GM11168 (cell line): ENCODE results near the gene TENM4.

Experiments
- in situ Hi-C: fragments of 300-500 bp; cut with MboI; formaldehyde crosslinking; loops from one replicate; pipeline ENCODE4 v1.12.0; 2022; ENCODE audit warnings: low sequenced_read_pairs; ENCODE audit not compliant: unreplicated experiment

Gene TENM4

GRCh38 chr11:79440571-79441460 lies at the start of gene TENM4:
TSS of gene TENM4 (minus strand) at chr11:79441030. CDS start at chr11:79069944, 371,086 bp downstream.
- in situ Hi-C loops = no loop called here

DNA sequence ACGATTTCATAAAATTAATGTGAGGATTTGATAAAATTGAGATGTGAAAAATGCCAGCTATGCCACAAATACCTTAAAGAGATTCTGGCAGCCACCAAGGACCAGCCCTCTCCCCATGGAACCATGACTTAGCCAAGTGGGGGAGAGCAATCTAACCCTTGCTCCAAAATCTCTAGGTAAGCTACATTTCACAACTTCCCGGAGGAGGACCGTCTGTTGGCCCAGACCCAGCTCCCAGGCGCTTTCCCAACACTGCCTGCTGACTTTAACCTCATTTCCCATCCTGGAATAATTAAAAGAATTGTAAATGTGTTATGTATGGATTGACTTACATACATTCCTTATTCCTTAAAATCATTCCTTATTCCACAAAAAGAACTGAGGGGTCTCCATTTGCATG lies 47.5 kb upstream of the TENM4 start:
- in situ Hi-C loops = no loop called here

DNA sequence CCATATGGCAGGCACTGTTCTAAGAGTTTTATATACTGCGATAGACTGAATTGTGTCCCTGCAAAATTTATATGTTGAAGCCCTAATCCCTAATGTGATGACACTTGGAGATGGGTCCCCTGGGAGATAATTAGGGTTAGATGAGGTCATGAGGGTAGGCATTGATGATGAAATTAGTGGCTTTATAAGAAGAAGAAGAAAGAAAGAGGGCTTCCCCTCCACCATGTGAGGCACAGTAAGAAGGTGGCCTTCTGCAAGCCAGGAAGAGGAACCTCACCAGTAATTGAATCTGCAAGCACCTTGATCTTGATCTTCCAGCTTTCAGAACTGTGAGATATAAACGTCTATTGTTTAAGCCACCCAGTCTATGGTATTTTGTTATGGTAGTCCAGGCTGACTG lies 46.6 kb upstream of the TENM4 start:
- in situ Hi-C loops = no loop called here

GRCh38 chr11:79486242-79486984 lies 45.6 kb upstream of the TENM4 start:
- in situ Hi-C loops = no loop called here

- in situ Hi-C loops = no loop called here
These were observed 44.9 kb upstream of the TENM4 start for GRCh38 chr11:79485694-79486093.

DNA sequence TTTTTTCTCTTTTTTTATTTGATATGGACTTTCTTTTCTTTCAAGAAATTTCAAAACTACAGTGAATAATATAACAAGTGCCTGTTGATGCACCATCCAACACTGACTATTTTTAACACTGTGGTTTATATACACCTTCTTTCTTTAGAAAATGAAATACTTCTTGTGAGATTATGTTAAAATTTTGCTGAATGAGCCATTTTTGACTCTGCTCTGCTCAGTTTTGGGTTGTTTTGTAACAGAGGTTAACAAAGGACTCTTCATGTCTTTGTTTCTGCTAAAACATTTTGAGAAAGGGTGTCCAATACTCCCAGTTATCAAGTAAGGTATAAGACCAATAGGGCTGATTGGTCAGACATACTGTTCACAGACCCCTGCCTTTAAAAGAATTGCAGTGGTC lies 44.0 kb upstream of the TENM4 start:
- in situ Hi-C loops = no loop called here

DNA sequence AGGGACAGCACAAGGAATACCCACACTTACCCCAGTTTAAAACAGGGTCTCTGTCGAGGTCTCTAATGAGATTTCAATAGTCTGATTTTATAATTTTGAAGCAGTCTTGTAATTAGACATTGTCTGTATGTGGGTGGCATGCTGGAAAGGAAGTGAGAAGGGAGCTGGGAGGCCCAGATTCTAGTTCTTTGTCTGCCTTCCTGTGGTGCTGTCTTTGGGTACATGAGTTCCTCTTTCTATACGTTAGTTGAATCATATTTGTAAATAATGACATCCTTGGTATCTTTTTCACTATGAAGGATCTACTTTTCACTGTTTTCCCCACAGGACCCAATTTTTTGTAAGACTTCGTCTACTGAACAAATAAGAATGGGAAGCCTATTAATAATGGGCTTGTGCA lies 42.0 kb upstream of the TENM4 start:
- in situ Hi-C loops = no loop called here

DNA sequence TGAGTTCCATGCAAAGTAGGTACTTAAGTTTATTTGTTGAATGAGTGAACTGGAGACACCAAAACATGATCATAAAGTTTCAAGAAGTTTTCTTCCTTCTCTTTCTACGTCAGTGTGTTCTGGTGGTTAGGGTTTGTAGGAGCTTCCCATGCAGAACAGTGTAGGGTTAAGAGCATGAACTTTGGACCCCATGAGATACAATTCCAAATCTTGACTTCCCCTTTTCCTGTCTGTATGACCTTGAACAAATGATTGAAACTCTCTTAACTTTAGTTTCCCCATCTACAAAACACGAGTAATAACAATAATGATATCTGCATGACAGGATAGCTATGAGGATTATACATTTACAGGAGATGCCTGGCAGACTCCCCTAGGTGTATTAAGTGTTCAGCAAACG lies 41.0 kb upstream of the TENM4 start:
- in situ Hi-C loops = no loop called here

DNA sequence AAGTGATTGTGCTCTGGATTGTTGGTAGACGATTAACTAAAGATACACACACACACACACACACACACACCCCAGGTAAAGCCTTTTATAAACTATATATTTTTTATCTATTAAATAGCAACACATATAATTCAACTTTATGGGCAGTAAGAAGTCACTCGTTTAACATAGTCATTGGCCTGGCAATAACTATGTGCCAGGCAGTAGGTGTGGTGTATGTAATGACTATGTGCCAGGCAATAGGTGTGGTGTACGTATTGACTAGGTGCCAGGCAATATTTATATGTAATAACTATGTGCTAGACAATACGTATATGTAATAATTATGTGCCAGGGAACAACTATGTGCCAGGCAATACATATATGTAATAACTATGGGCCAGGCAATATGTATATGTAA lies 40.0 kb upstream of the TENM4 start:
- in situ Hi-C loops = no loop called here

DNA sequence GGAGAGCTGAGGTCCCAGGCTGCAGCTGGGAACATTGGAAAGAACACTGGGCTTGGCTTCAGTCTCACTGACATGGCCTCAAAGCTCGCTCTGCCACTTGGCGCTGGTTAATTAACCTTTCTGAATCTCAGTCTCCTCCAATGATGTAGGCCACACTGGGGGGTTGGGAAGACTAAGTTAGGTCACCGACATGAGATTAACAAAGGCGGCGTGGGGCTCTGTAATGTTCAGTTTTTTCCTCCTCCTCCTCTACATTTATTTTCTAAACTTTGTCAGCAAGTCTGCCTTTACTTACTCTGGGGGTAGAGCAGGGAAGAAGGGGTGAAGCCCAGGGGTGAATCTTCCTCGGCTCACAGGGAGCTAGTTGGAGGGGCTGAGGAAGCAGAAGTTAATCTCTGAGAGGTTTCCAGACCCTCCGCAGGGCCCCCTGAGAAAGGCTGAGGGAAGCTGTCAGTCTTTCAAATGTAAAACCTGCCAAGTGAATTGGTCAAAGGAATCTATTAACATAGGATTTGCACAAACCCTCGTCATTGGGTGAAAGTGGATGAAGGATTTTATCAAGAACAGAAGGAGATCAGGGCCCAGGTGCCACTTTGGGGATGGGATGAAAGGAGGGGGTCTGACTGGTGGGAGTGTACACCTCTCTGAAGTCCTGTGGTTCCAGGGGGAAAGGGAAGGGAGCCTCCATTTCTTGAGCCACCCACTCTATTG lies 32.1 kb upstream of the TENM4 start:
- in situ Hi-C loops = no loop called here

GRCh38 chr11:79471071-79471844 lies 30.4 kb upstream of the TENM4 start:
- in situ Hi-C loops = no loop called here

DNA sequence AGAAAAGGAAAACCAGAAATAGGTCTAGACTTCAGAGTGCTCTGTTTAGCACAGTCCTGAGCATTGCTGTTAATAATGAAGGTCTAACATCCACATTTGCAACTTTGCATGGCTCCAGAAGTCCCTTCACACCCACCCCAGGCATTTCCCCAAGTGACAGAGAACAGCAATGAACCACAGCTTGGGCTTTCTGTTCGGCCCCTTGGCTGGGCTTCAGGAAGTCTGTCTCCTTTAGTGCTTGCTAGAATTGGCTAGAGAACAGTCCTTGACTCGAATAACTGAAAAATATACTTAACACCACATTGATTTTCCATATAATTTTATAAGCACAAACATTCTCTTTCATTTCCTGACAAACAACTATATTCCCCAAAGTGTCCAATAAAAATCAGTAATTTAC lies 29.3 kb upstream of the TENM4 start:
- in situ Hi-C loops = no loop called here

DNA sequence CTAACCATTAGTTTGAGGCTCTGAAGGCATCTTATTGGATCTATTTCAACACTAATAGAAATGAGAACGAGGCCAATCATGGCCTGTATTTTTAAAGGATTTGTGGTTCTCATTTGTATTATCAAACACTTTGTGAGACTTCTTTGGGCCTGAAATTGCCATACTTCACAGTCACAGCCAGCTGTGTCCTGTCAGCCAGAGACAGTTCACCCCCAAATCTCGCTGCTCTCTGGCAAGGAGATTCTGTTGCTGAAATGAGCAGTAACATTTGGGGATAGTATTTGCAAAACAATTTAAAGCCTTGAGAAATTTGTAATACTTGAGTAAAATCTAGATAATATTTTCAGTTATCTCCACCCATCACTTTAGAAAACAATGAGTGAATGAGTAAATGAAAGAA lies 26.9 kb upstream of the TENM4 start:
- in situ Hi-C loops = no loop called here

DNA sequence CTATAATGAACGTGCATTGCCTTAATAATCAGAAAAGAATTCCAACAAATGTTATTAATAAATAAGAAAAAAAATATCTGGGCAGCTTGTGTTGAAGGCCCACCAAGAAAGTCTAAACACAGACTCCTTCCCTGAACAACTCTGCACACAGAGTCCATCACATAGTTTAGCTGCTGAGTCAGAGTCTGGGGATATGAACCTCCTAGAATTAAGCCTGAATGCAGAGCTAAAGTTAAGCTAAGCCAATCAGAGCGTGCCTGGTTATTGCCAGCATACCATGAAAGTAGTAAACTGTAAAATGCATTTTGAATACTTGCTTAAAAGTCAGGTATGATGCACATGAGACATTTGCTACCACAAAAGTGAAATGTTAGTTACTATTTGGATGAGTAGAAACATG lies 25.6 kb upstream of the TENM4 start:
- in situ Hi-C loops = no loop called here

- in situ Hi-C loops = no loop called here
These were observed 24.3 kb upstream of the TENM4 start for GRCh38 chr11:79465160-79465559.

GRCh38 chr11:79461666-79462645 lies 21.1 kb upstream of the TENM4 start:
- in situ Hi-C loops = no loop called here

DNA sequence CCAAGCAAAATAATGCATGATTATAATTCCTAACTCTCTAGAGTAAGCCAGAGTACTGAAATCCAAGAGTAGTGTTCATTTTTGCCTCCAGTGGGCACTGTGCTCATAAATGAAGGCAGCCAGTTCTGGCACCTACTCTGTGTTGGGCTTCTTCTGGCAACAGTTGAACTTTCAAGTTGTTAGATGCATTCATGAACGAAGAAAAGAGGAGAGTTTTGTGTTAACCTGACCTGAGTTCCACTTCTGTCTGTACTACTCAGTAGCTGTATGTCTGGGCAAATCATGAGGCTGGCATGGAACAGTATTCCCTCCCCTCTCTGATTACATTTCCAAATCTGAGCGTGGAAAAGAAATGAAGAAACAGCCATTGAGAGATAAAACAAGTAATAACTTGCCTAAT lies 20.3 kb upstream of the TENM4 start:
- in situ Hi-C loops = no loop called here

GRCh38 chr11:79458709-79459108 lies 17.9 kb upstream of the TENM4 start:
- in situ Hi-C loops = no loop called here

- in situ Hi-C loops = no loop called here
These were observed 15.7 kb upstream of the TENM4 start for GRCh38 chr11:79456501-79456900.
